ENCODE data around the gene CDO1. TPM values are rescaled to one million over a fixed set of nuclear protein-coding genes. Genes with fewer than 3 reads are reported as not detected.

Gene CDO1
- total RNA-seq, 1 experiment from 2014 or later: 0.17 TPM

GRCh38 chr5:115847290-115847689, 30.8 kb upstream of the CDO1 start:
- peak overlapping the region; percentile 96 for H3K27ac ChIP-seq (ENCODE audit: low read depth, low read length)
- intact Hi-C loops (cut with micrococcal nuclease): loop anchor here (5.0 kb wide), 1 partner anchor 220 kb away; no protein-coding TSS in a partner anchor
- ChIA-PET CTCF (no interaction called here), RAD21 (ENCODE audit: low non-redundant PET in 1 of 2, low total read pairs in 2 of 2, uncharacterized antibody in 2 of 2, unreplicated experiment in 2 of 2) (no interaction called here), POLR2A (interaction anchor here (0.8 to 1.5 kb wide), 3 partner anchors 9 to 238 kb away, joined by 3 to 5 read pairs (median 3); partner anchors contain the start of gene COMMD10)
- peak overlapping the region; percentile 70 for H3K9ac ChIP-seq (ENCODE audit: low read length)
- ATAC-seq (peak; percentile 71), DNase-seq (ENCODE audit: low read depth, low spot score) (peak; percentile 80)
- no peaks in the 10 kb centered on the region; a peak in 1 of 4 replicates for H3K36me3 ChIP-seq (ENCODE audit: control insufficient read depth in 1 of 2, insufficient read depth in 2 of 2, low read length in 2 of 2)
- no peak overlapping the region for H2AFZ ChIP-seq (ENCODE audit: low read depth, low read length, poor library complexity, severe bottlenecking)
- H3K4me1 ChIP-seq (ENCODE audit: control insufficient read depth in 1 of 2, insufficient read depth in 2 of 2, low read length in 2 of 2): peaks cover 73 to 94% of the 10 kb centered on the region in 2 experiments
- peaks cover 100% of the 10 kb centered on the region for H3K79me2 ChIP-seq (ENCODE audit: insufficient read depth, low read length)
- peak overlapping the region; percentile 91 for H3K4me2 ChIP-seq (ENCODE audit: low read length)
- H3K9me2 ChIP-seq (ENCODE audit: insufficient read depth): no peaks in the 10 kb centered on the region
- peak overlapping the region; percentile 25 to 44; a peak in 3 of 4 replicates for H3K4me3 ChIP-seq (replicated peaks in 1 of 2; ENCODE audit: low read depth in 1 of 2, low read length in 2 of 2)
- no peaks in the 10 kb centered on the region for H3K9me3 ChIP-seq (ENCODE audit: control insufficient read depth in 1 of 2, insufficient read depth in 1 of 2, low read depth in 1 of 2, low read length in 2 of 2)
- peak; percentile 70 for TF ChIP-seq POLR2AphosphoS5 (IDR thresholded peaks at IDR 0.05; ENCODE audit: low read depth, low read length)
- TF ChIP-seq, protein P1, sequence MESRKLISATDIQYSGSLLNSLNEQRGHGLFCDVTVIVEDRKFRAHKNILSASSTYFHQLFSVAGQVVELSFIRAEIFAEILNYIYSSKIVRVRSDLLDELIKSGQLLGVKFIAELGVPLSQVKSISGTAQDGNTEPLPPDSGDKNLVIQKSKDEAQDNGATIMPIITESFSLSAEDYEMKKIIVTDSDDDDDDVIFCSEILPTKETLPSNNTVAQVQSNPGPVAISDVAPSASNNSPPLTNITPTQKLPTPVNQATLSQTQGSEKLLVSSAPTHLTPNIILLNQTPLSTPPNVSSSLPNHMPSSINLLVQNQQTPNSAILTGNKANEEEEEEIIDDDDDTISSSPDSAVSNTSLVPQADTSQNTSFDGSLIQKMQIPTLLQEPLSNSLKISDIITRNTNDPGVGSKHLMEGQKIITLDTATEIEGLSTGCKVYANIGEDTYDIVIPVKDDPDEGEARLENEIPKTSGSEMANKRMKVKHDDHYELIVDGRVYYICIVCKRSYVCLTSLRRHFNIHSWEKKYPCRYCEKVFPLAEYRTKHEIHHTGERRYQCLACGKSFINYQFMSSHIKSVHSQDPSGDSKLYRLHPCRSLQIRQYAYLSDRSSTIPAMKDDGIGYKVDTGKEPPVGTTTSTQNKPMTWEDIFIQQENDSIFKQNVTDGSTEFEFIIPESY (IDR thresholded peaks at IDR 0.05; ENCODE audit: extremely low read depth, insufficient replicate concordance, low read length): no peak
- no peaks in the 10 kb centered on the region for H4K20me1 ChIP-seq (ENCODE audit: insufficient read depth)
- BruUV-seq (replicated peaks): no TSS peak
- no peaks in the 10 kb centered on the region for H3K27me3 ChIP-seq (ENCODE audit: insufficient read depth, low read length)

DNA sequence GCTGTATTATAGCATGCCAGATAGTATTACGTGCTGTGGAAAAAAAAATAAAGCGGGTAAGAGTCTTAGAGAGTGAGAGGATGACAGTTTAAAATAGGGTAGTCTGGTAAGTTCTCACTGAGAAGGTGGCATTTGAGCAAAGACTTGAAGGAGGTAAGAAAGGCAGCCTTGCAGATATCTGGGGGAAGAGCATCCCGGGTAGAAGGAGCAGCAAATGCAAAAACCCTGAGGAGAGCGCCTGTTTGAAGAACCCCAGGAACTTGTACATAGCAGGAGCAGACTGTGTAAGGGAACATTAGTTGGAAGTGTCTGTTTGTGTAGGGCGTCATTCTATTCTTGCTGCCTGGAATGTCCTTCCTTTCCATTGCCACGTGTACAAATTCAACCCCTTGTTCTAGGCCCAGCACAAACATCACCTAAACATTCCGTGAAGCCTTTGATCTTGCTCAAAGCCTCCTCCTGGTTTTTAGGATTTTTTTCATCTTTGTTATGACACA, 27.9 kb upstream of the CDO1 start:
- Histone ChIP-seq H2AFZ (ENCODE audit: low read depth, low read length, poor library complexity, severe bottlenecking) (no peak overlapping the region), H3K9me2 (ENCODE audit: insufficient read depth) (no peaks in the 10 kb centered on the region), H3K36me3 (ENCODE audit: control insufficient read depth in 1 of 2, insufficient read depth in 2 of 2, low read length in 2 of 2) (peaks cover 0 to 5% of the 10 kb centered on the region in 2 experiments; a peak in 2 of 4 replicates), H3K4me2 (ENCODE audit: low read length) (peak overlapping the region; percentile 91), H3K27ac (ENCODE audit: low read depth, low read length) (peak overlapping the region; percentile 96), H4K20me1 (ENCODE audit: insufficient read depth) (no peaks in the 10 kb centered on the region), H3K27me3 (ENCODE audit: insufficient read depth, low read length) (no peaks in the 10 kb centered on the region), H3K9ac (ENCODE audit: low read length) (peak overlapping the region; percentile 82), H3K4me3 (replicated peaks in 1 of 2; ENCODE audit: low read depth in 1 of 2, low read length in 2 of 2) (peak overlapping the region; percentile 83 to 87), H3K9me3 (ENCODE audit: control insufficient read depth in 1 of 2, insufficient read depth in 1 of 2, low read depth in 1 of 2, low read length in 2 of 2) (no peaks in the 10 kb centered on the region), H3K4me1 (ENCODE audit: control insufficient read depth in 1 of 2, insufficient read depth in 2 of 2, low read length in 2 of 2) (peaks cover 51 to 70% of the 10 kb centered on the region in 2 experiments), H3K79me2 (ENCODE audit: insufficient read depth, low read length) (peaks cover 96% of the 10 kb centered on the region)
- ATAC-seq: no peak
- no peak for DNase-seq (ENCODE audit: low read depth, low spot score)
- ChIA-PET RAD21 (ENCODE audit: low non-redundant PET in 1 of 2, low total read pairs in 2 of 2, uncharacterized antibody in 2 of 2, unreplicated experiment in 2 of 2) (no interaction called here), POLR2A (no interaction called here), CTCF (no interaction called here)
- intact Hi-C loops (cut with micrococcal nuclease): no loop called here
- TF ChIP-seq EGR1 (IDR thresholded peaks at IDR 0.05; ENCODE audit: low read depth) (no peak), TCF7L2 (IDR thresholded peaks at IDR 0.05; ENCODE audit: borderline replicate concordance, extremely low read depth, insufficient read depth, insufficient read length) (peak; percentile 28)
- no TSS peak for BruUV-seq (replicated peaks)
